WERI-Rb-1 (cell line): ENCODE results near the gene KLC3.

Experiments
- DNase-seq: peaks from one replicate; pipeline ENCODE4 v3.0.0-alpha.2; 2020
- H3K27ac ChIP-seq: fragments of 250-450 bp; sonication (Bioruptor Pico); 2 replicates; pipeline ENCODE4 v1.5.1; 2020; ENCODE audit warnings: mild to moderate bottlenecking, moderate library complexity
- H3K27me3 ChIP-seq: fragments of 250-450 bp; sonication (Bioruptor Pico); 2 replicates; pipeline ENCODE4 v1.5.1; 2021; ENCODE audit warnings: mild to moderate bottlenecking, low read depth, moderate library complexity; ENCODE audit not compliant: insufficient read depth, severe bottlenecking
- H3K36me3 ChIP-seq: fragments of 250-450 bp; sonication (Bioruptor Pico); 2 replicates; pipeline ENCODE4 v1.5.1; 2020; ENCODE audit warnings: mild to moderate bottlenecking, moderate library complexity
- H3K4me3 ChIP-seq: 2 replicates; pipeline ENCODE4 v1.5.1; 2011; ENCODE audit warnings: low read depth, mild to moderate bottlenecking, control low read depth, low read length
- H3K9me3 ChIP-seq: fragments of 250-450 bp; sonication (Bioruptor Pico); 2 replicates; pipeline ENCODE4 v1.5.1; 2021; ENCODE audit warnings: mild to moderate bottlenecking, moderate library complexity; ENCODE audit not compliant: severe bottlenecking
- TF ChIP-seq, protein P1 (sequence below): IDR thresholded peaks from 2 replicates; pipeline ENCODE4 v1.5.1; 2011; ENCODE audit warnings: low read depth, mild to moderate bottlenecking, control low read depth, inconsistent platforms, low read length

KLC3 gene

DNA sequence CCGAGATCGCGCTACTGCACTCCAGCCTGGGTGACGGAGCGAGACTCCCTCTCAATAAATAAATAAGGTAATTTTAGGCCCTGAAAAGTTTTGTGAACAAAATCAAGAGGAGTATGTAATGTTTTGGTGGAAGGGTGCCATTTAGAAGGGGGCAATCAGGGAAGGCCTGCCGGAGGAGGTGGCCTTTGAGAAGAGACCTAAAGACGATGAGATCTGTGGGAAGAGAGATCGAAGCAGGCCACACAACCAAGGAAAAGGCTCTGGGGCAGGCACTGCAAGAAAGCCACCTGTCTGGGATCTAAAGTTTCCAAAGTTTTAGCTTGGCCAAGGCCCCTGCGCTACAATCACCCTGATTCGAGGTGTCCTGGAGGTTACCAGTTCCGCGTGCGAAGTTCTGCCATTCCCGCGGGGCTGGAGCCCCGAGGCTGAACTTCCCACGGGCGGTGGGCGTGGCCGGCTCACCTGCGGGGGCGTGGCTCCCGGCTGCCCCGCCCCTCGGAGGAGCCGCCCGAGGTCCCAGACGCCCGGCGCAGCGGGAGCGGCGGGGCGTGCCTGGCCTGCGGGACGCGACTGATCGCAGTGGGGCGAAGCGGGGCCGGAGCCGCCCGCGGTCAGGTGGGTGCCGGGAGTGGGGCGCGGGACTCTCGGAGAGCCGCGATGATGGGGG lies at the start of gene KLC3:
Gene KLC3 (plus strand): TSS at position 519 of the 667 bp plus-strand sequence. CDS start 4,792 bp downstream, outside the sequence.
- H3K27ac ChIP-seq = no peak within 1 kb of the TSS
- DNase-seq = peak; percentile 47
- no peaks in the 10 kb centered on the region for H3K27me3 ChIP-seq
- H3K36me3 ChIP-seq = no peaks in the 10 kb centered on the region
- peak within 1 kb of the TSS; percentile 54 for H3K4me3 ChIP-seq
- TF ChIP-seq, protein P1, sequence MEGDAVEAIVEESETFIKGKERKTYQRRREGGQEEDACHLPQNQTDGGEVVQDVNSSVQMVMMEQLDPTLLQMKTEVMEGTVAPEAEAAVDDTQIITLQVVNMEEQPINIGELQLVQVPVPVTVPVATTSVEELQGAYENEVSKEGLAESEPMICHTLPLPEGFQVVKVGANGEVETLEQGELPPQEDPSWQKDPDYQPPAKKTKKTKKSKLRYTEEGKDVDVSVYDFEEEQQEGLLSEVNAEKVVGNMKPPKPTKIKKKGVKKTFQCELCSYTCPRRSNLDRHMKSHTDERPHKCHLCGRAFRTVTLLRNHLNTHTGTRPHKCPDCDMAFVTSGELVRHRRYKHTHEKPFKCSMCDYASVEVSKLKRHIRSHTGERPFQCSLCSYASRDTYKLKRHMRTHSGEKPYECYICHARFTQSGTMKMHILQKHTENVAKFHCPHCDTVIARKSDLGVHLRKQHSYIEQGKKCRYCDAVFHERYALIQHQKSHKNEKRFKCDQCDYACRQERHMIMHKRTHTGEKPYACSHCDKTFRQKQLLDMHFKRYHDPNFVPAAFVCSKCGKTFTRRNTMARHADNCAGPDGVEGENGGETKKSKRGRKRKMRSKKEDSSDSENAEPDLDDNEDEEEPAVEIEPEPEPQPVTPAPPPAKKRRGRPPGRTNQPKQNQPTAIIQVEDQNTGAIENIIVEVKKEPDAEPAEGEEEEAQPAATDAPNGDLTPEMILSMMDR = no peak
- H3K9me3 ChIP-seq = no peaks in the 10 kb centered on the region

DNA sequence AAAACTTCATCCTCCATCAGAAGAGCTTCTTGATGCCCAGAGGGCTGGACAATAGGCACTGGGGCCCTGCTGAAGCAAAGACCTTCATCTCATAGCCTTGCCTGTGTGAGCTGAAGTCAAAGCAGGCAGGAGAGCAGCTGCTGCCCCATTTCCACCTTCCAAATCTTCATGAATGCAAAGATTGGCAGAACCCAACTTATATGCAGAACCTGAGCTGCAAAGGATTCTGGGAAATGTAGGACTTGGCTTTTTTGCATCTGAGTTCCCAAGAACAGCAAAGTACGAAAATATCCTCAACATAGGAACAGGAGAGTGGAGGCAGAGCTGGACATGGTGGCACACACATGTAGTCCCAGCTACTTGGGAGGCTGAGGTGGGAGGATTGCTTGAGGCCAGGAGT lies 48.7 kb upstream of the KLC3 start:
- Histone ChIP-seq H3K36me3 (peaks cover 20% of the 10 kb centered on the region), H3K27ac (no peak overlapping the region), H3K4me3 (no peak overlapping the region), H3K27me3 (no peaks in the 10 kb centered on the region), H3K9me3 (peaks cover 6% of the 10 kb centered on the region)
- TF ChIP-seq, protein P1 = no peak
- no peak for DNase-seq

DNA sequence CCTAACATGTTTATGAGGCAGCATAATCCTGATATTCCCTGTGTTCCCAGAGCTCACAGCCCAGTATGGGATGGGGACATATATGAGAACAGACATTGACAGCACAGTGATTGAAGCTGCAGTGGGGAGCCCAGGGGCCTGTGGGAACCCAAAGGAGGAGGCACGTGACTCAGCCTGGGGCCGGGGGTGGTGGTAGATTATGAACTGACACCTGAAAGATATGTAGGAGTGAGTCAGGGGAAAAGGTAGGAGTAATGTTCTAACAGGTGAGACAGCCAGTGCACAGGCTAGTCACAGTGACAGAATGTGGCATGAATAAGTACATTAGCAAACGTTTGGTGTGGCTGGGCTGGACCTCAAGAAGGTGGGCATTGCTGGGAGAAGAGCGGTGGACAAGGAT lies 46.9 kb upstream of the KLC3 start:
- Histone ChIP-seq H3K4me3 (no peak overlapping the region), H3K27me3 (no peaks in the 10 kb centered on the region), H3K36me3 (peaks cover 20% of the 10 kb centered on the region), H3K27ac (no peak overlapping the region), H3K9me3 (peaks cover 6% of the 10 kb centered on the region)
- TF ChIP-seq, protein P1 = no peak
- no peak for DNase-seq

DNA sequence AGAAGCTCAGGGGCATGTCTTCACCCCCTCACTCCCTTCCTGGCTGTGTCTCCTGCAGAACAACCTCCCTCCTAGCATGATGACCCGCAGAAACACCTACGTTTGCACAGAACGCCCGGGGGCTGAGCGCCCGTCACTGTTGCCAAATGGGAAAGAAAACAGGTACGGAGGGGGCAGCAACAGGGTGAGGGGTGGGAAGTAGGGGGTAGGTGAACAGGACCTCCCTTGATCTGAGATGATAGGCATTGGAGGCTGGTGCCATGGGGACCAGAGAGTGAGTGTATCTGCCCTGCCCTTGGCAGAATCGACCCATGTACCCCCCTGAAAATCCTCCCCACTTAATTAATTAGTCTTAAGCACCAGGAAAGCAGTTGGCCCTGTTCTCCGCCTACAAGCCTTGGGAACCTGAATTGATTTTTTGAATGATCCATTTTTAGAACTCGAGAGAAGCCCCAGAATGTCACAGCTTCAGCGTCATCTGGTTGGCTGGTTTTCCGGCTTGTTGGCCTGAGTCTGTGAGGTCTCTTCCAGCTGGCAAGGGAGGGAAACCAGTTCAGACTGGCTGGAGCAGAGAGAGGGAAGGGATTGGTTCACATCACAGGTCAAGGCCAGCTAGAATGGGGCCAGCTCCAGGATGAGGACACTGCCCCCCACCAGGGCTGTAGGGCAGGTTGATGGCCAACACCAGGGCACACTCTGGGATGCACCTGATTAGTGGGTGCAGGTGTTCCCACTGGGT lies 46.1 kb upstream of the KLC3 start:
- peaks cover 6% of the 10 kb centered on the region for H3K9me3 ChIP-seq
- no peak overlapping the region for H3K4me3 ChIP-seq
- H3K36me3 ChIP-seq = peaks cover 20% of the 10 kb centered on the region
- no peaks in the 10 kb centered on the region for H3K27me3 ChIP-seq
- TF ChIP-seq, protein P1 = no peak
- peak; percentile 23 for DNase-seq
- H3K27ac ChIP-seq = peak overlapping the region; percentile 38; the same call in 1 of the 2 replicates

DNA sequence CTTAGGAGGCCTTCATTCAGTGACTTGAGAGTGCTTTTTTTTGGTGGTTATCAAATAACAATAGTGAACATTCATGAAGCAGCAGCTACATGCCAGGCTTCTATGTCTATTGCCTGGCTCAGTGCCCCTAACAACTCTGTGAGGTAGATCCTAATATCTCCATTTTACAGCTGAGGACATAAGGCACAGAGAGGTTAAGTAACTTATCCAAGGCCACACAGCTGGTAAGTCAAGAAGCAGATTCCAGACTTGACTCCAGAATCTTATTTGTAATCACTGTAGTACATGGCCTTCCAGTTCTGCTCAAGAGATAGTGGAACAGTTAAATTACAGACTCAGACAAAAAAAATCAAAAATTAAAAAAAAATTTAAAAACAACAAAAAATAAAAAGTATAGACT lies 44.7 kb upstream of the KLC3 start:
- H3K9me3 ChIP-seq = peaks cover 6% of the 10 kb centered on the region
- no peak overlapping the region for H3K4me3 ChIP-seq
- TF ChIP-seq, protein P1 = no peak
- H3K36me3 ChIP-seq = peaks cover 21% of the 10 kb centered on the region
- H3K27me3 ChIP-seq = no peaks in the 10 kb centered on the region
- DNase-seq = no peak
- H3K27ac ChIP-seq = no peak overlapping the region
